Measurements from ENCODE around the gene CAMK1G. TPM values are rescaled to one million over a fixed set of nuclear protein-coding genes. Genes with fewer than 3 reads are reported as not detected.

The CAMK1G gene
- total RNA-seq, 1 donor from 2014 or later: 2.4 TPM

DNA sequence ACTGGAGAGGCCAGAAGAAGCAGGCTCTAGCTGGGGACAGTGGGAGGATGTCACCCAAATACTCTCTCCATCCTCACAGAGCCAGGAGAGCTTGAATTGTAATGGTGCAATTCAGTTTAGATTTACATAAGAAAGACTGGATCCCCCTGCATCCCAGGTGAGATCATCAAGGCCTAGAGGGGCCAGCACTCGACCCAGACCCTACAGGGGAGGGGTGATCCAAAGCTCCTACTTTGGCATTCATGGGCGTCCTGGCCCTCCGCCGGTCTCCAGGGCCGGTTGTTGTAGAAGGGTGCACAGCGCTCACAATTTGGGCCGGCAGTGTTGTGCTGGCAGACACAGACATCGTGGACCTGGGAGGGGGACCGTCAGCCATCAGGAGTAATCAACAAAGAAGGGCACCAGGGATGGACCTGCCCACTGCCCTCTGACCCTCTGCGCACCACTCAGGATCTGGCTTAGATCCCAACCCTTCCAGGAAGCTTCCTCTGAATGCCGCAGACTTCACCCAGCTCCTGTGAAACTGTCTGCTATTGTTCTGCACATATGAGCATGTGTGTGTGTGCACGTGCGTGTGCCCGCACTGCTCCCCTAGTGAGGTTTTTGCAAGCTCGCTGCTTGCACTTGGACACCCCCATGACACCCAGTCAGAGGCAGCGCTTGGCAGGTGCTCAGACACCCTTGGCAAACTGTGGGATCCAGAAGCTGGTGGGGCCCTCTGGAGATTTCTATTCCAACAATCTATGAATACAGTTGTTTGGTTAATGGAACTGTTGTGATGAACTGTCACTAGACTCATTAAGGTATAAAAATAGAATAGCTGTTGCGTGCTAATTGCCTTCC, 47.1 kb downstream of the CAMK1G start:
- Mint-ChIP-seq H3K27ac (no peak overlapping the region), H3K4me3 (ENCODE audit: low read depth) (no peak overlapping the region), H3K9me3 (ENCODE audit: low read depth) (no peaks in the 10 kb centered on the region), H3K36me3 (ENCODE audit: insufficient read depth) (no peaks in the 10 kb centered on the region), H3K4me1 (ENCODE audit: low read depth) (no peaks in the 10 kb centered on the region), H3K27me3 (peaks cover 12% of the 10 kb centered on the region)
- TF ChIP-seq, protein P1, sequence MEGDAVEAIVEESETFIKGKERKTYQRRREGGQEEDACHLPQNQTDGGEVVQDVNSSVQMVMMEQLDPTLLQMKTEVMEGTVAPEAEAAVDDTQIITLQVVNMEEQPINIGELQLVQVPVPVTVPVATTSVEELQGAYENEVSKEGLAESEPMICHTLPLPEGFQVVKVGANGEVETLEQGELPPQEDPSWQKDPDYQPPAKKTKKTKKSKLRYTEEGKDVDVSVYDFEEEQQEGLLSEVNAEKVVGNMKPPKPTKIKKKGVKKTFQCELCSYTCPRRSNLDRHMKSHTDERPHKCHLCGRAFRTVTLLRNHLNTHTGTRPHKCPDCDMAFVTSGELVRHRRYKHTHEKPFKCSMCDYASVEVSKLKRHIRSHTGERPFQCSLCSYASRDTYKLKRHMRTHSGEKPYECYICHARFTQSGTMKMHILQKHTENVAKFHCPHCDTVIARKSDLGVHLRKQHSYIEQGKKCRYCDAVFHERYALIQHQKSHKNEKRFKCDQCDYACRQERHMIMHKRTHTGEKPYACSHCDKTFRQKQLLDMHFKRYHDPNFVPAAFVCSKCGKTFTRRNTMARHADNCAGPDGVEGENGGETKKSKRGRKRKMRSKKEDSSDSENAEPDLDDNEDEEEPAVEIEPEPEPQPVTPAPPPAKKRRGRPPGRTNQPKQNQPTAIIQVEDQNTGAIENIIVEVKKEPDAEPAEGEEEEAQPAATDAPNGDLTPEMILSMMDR (IDR thresholded peaks at IDR 0.05; ENCODE audit: unreplicated experiment): no peak
- no peak for DNase-seq (ENCODE audit: low spot score, unreplicated experiment)

DNA sequence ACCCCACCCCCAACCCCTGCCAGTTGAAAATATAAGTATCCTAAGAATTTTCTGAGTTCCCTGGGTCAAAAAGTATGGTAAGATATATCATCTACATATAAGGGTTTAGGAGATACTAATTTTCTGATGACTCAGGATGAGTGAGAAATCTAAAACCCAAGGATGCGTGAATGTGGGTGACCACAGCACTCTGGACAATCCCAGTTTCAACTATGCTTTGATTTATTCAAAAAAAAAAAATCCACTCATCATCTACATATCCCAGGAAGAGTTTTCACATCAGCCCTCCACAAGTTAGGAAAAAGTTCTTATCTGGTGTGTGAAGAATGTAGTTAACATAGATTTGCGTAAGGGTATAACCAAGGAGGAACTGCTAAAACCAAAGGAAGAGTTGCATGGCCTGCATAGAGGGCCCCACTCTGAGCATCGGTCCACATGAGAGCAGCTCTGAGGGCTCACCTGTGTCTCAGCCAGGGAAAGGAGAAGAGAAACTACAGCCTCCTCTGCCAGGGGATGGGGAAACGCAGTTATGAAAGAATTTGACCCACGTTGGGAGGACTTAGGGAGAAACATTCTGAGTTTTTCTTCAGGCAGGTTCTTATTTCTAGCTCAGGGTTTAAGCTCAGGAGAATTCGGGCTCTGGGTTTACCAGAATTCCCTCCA, 50.0 kb downstream of the CAMK1G start:
- no peak for DNase-seq (ENCODE audit: low spot score, unreplicated experiment)
- no peaks in the 10 kb centered on the region for H3K36me3 Mint-ChIP-seq (ENCODE audit: insufficient read depth)
- H3K9me3 Mint-ChIP-seq (ENCODE audit: low read depth): no peaks in the 10 kb centered on the region
- no peak overlapping the region for H3K27ac Mint-ChIP-seq
- peaks cover 13% of the 10 kb centered on the region for H3K27me3 Mint-ChIP-seq
- no peak overlapping the region for H3K4me3 Mint-ChIP-seq (ENCODE audit: low read depth)
- TF ChIP-seq, protein P1 (IDR thresholded peaks at IDR 0.05; ENCODE audit: unreplicated experiment): no peak
- H3K4me1 Mint-ChIP-seq (ENCODE audit: low read depth): no peaks in the 10 kb centered on the region

DNA sequence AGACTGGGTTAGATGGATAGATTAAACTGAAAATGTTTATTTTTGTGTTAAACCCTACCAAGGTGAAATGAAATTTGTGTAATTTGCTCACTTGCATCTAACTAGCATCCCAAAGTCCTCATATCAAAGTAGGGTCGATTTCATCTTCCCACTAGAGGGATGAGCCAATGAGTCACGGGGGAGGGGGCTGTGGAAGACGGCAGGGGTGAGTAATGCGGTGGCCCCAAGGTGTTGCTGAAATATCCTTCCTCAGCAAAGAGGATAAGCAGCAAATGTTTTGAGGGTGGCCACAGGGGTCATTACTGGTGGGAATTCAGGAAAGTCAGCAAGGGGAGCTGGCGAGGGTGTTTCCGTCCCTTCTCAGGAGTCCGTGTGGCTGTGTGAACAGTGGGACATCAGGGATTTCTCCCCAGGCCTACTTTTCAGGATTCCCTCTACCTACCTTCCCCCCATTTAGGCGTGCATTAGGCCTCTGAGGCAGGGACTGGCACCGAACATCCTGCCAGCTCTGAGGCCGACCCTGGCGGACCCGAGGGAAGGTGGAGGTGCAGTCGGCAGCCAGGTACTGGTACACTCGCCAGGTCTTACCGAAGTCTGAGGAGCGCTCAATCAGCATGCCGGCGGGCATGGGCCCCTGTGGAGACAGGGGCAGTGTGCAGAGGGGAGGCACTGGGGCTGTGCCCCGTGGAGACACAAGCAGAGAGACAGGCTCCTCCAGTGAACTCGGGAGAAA, 50.7 kb downstream of the CAMK1G start:
- H3K4me1 Mint-ChIP-seq (ENCODE audit: low read depth): no peaks in the 10 kb centered on the region
- TF ChIP-seq, protein P1 (IDR thresholded peaks at IDR 0.05; ENCODE audit: unreplicated experiment): no peak
- no peak overlapping the region for H3K27ac Mint-ChIP-seq

DNA sequence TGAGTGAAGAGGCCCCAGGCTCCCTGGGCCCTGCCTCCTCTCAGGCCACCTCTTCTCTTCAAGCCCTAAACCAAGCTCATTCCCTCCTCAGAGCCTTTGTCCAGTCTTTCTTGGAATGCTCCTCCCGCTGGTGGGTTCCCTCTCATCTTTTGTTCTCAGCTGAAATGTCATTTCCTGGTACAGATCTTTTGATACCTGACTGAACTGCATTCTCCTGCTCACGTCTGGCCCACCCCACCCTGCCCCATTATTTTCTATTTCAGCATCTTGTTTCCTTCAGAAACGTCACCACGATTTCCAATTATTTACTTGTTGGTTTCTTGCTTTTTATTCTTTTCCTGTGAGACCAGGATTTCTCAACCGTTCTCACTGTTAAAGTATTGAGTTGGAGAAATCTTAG, 52.3 kb downstream of the CAMK1G start:
- DNase-seq (ENCODE audit: low spot score, unreplicated experiment): no peak
- no peaks in the 10 kb centered on the region for H3K36me3 Mint-ChIP-seq (ENCODE audit: insufficient read depth)
- peaks cover 9% of the 10 kb centered on the region for H3K27me3 Mint-ChIP-seq
- no peak overlapping the region for H3K27ac Mint-ChIP-seq
- TF ChIP-seq, protein P1 (IDR thresholded peaks at IDR 0.05; ENCODE audit: unreplicated experiment): no peak
- H3K4me1 Mint-ChIP-seq (ENCODE audit: low read depth): no peaks in the 10 kb centered on the region
- no peaks in the 10 kb centered on the region for H3K9me3 Mint-ChIP-seq (ENCODE audit: low read depth)
- no peak overlapping the region for H3K4me3 Mint-ChIP-seq (ENCODE audit: low read depth)

More for the DNA sequence above, 50.7 kb downstream of the CAMK1G start:
- Mint-ChIP-seq H3K27me3 (peaks cover 12% of the 10 kb centered on the region), H3K4me3 (ENCODE audit: low read depth) (no peak overlapping the region), H3K36me3 (ENCODE audit: insufficient read depth) (no peaks in the 10 kb centered on the region), H3K9me3 (ENCODE audit: low read depth) (no peaks in the 10 kb centered on the region)
- no peak for DNase-seq (ENCODE audit: low spot score, unreplicated experiment)

DNA sequence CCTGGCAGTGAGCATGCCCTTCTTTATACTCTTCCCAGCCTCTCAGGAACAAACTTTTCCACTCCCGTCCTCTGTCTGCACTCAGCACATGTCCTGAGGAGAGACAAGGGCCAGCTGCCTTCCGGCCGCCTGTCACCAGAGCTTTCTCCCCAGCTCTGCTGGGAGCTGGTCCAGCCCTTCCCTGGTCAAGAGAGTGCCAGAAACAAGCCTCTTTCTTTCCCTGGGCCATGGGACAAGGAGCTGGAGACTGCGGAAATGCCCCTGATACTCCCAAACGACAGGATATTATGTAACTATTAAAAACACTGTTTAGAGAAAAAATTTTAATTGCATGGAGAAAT, 58.3 kb downstream of the CAMK1G start:
- peak overlapping the region; percentile 50 for H3K27ac Mint-ChIP-seq
- H3K9me3 Mint-ChIP-seq (ENCODE audit: low read depth): no peaks in the 10 kb centered on the region
- no peak for DNase-seq (ENCODE audit: low spot score, unreplicated experiment)
- H3K27me3 Mint-ChIP-seq: peaks cover 7% of the 10 kb centered on the region
- TF ChIP-seq, protein P1 (IDR thresholded peaks at IDR 0.05; ENCODE audit: unreplicated experiment): no peak
- H3K4me1 Mint-ChIP-seq (ENCODE audit: low read depth): peaks cover 4% of the 10 kb centered on the region
- H3K4me3 Mint-ChIP-seq (ENCODE audit: low read depth): no peak overlapping the region
- peaks cover 3% of the 10 kb centered on the region for H3K36me3 Mint-ChIP-seq (ENCODE audit: insufficient read depth)
